GM10847 (cell line): ENCODE results near the gene CLEC16A.

Experiments used
- POLR2A ChIP-seq: IDR thresholded peaks from 2 replicates; pipeline ENCODE4 v1.6.1; 2011; ENCODE audit not compliant: insufficient read length; ENCODE audit errors: extremely low read depth

The CLEC16A gene

GRCh38 chr16:11171757-11172299, 227.5 kb downstream of the CLEC16A start:
- no peak for TF ChIP-seq POLR2A

GRCh38 chr16:11173426-11173825, 229.1 kb downstream of the CLEC16A start:
- no peak for TF ChIP-seq POLR2A

GRCh38 chr16:11174141-11174540, 229.8 kb downstream of the CLEC16A start:
- TF ChIP-seq POLR2A: no peak

GRCh38 chr16:11175106-11175786, 230.9 kb downstream of the CLEC16A start:
- no peak for TF ChIP-seq POLR2A

GRCh38 chr16:11175787-11176341, 231.5 kb downstream of the CLEC16A start:
- TF ChIP-seq POLR2A: no peak

- no peak for TF ChIP-seq POLR2A
Observed at GRCh38 chr16:11177578-11178160, 233.3 kb downstream of the CLEC16A start.

- no peak for TF ChIP-seq POLR2A
Observed at GRCh38 chr16:11178424-11178823, 234.1 kb downstream of the CLEC16A start.

GRCh38 chr16:11179574-11179973, 235.2 kb downstream of the CLEC16A start:
- no peak for TF ChIP-seq POLR2A

GRCh38 chr16:11180489-11180888, 236.1 kb downstream of the CLEC16A start:
- TF ChIP-seq POLR2A: no peak

GRCh38 chr16:11181242-11181898, 237.0 kb downstream of the CLEC16A start:
- TF ChIP-seq POLR2A: no peak

GRCh38 chr16:11181899-11182279, 237.5 kb downstream of the CLEC16A start:
- TF ChIP-seq POLR2A: no peak

GRCh38 chr16:11182411-11182810, 238.0 kb downstream of the CLEC16A start:
- no peak for TF ChIP-seq POLR2A

- TF ChIP-seq POLR2A: no peak
Observed at GRCh38 chr16:11183035-11183812, 238.9 kb downstream of the CLEC16A start.

GRCh38 chr16:11183951-11184350, 239.6 kb downstream of the CLEC16A start:
- TF ChIP-seq POLR2A: no peak

GRCh38 chr16:11187522-11188023, 243.2 kb downstream of the CLEC16A start:
- no peak for TF ChIP-seq POLR2A
